Gastrocnemius medialis (tissue), 4 donors: Measurements from ENCODE around the gene TTLL3.
"Not testable (repeated sequence)": the region's sequence is repeated elsewhere in the genome, so short reads cannot be mapped to it uniquely, and the experiment has no call there.

Source experiments
- CTCF ChIP-seq, 5 experiments: fragments of 450-650 bp in 3 of 5; fragments of 200-600 bp in 2 of 5; sonication (generic) in 2 of 5; IDR thresholded peaks in 4 of 5; conservative IDR thresholded peaks in 1 of 5; 1 replicate in 4 of 5; 2 replicates in 1 of 5; pipeline ENCODE4 v1.5.1; 2016 to 2019; ENCODE audit warnings: antibody characterized with exemption in 5 of 5, mild to moderate bottlenecking in 3 of 5, moderate library complexity in 3 of 5
- POLR2A ChIP-seq, 2 donors: fragments of 450-650 bp; IDR thresholded peaks; one replicate each; pipeline ENCODE4 v1.6.1; 2017; ENCODE audit warnings: antibody characterized with exemption in 2 of 2, mild to moderate bottlenecking in 2 of 2, moderate library complexity in 2 of 2

GRCh38 chr3:9854291-9854940, 44.4 kb downstream of the TTLL3 start:
- not testable (repeated sequence) for TF ChIP-seq CTCF (IDR thresholded peaks at IDR 0.05 in 4 of 5, conservative IDR thresholded peaks at IDR 0.05 in 1 of 5); POLR2A (IDR thresholded peaks at IDR 0.05)
